NCI-H187 treated with DMSO at 0.1 percent for 48 hours (cell line): ENCODE measurements around the gene CCL13.
"Not testable (repeated sequence)": the region's sequence is repeated elsewhere in the genome, so short reads cannot be mapped to it uniquely, and the experiment has no call there.

Experiments
- DNase-seq: peaks from one replicate; lab custom pipeline; 2025; lab: John Stamatoyannopoulos, UW

The CCL13 gene

DNA sequence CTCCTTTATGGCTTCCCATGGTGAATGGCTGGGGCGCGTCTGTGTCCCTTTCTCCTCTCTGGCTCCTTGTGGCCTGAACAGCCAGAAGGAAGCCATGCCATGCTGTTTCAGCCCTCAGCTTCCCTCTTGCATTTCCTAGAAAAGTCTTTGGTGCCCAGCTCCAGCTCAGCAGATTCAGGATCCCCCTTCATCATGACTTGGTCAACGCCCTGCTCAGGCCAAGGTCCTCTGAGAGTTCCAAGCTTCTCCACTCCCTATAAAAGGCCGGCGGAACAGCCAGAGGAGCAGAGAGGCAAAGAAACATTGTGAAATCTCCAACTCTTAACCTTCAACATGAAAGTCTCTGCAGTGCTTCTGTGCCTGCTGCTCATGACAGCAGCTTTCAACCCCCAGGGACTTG is at the start of gene CCL13:
Gene CCL13, plus strand, starts transcription at position 287 of the 400 bp plus-strand sequence. Its CDS starts 47 bp downstream, at position 334.
- no peak for DNase-seq

DNA sequence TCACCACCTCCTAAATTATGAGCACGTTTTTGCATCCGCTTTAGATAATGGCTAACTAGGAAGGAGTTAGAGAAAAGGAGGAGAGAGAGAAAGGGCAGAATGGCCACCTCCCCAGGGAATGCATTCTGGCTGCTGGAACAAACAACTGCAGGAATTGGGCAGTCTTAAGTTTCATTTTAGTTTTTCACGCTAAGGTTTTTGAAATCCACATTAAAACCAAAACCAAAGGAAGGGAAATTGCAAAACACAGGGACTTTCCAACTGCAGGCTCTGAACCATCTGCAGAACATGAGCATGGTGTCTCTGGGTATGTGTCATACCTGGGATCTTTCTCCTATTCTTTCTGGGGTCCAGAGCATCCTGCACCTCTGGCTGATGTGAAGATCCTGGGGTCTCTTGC is 49.2 kb upstream of the CCL13 start:
- DNase-seq: no peak

DNA sequence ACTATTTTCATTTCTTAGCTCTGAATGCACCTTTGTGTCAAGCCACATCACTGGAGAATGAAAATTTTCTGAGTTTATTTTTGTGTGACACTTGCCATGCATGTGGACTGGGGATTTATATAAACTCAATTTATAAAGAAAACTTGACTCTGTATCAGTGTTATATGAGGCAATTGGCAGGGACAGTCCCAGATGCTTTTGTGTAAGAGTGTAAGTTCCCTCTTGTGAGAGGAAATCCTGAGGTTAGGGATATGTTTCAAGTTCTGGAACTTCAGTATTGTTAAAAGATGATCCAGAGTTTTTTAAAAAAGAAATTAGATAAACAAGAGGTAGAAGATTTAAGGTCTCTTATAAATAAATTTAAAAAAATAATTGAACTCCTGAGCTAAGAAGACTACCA is 47.9 kb upstream of the CCL13 start:
- DNase-seq: no peak

DNA sequence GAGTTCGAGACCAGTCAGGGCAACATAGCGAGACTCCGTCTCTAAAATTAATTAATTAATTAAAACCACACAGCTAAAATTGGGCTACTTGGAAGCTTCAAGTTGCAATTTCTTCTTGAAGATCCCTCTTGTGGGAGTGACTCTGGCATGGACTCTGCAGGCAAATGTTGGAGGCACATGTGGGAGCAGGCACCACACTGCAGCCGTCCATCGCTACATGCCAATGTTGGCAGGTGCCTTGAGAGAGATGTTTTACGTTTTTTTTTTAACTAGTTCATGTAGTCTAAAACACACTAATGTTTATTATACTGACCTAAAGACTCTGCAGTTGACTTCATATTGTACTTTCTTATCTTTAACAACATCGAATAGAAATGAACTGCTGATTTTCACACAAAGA is 45.0 kb upstream of the CCL13 start:
- no peak for DNase-seq

DNA sequence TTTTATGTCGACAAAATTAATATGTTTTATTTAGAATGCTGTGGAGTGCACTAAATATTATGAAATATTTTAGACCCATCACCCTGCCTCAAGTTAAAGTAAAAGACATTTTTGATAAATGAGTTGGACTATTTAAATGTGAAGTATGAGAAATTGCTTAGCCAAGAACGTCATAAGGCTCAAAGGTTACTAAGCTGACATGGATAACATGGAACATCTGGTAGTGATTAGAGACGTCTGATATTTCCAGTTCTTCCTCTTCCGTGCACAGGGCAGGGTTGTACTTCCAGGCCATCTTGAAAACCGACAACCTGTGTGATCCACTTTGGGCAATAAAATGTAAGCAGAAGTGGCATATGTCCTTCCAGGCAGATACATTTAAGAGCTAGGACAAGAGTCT is 44.2 kb upstream of the CCL13 start:
- no peak for DNase-seq

DNA sequence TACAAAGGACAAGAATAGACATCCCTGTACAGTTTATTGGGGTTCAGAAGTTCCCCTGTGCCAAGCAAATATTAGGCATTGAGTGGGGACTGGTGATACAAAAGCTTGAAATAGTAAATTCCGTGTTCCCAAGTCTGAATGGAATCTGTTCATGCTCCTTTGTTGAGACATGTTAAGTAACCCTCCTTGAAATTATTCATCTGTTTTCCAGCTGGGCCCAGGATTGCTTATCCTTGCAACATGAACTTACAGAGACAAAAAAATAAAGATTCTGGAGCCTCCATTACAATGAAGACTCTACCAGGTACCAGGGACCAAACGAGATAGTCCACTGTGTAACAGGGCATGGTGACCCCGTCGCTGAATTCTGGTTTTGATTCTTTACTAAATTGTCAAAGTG is 43.1 kb upstream of the CCL13 start:
- DNase-seq: no peak

DNA sequence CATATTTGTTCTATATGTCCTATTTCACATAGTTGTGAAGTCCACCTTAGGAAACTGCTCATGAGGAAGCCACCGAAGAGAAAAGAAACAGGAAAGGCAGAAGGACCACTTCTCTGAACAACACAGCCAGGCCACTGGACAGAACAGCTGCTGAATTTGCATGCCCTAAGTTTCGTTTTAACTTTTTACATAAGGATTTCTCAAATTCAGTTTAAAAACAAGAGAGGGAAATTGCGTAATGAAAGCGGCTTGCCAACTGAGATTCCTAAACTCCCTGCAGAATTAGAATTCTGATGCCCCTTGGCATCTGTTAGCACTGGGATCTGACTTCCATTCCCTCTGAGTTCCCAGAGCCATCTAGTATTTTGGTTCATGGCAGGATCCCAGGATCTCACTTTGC is 42.0 kb upstream of the CCL13 start:
- no peak for DNase-seq

DNA sequence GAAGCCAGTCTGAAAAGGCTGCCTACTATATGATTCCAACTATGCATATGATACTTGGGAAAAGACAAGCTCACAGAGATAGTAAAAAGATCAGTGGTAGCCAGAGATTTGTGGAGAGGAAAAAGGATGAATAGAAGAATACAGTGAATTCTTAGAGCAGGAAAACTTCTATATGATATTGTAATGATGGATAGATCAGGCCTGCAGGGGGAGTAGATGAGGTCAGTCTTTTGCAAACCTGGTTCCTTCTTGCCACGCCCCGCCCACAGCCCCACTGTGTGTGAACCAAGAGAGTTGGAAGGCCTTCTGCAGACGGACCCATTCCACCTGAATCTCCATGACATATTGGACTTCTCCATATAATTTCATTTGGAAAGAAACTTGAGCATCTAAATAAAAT is 37.8 kb upstream of the CCL13 start:
- no peak for DNase-seq

DNA sequence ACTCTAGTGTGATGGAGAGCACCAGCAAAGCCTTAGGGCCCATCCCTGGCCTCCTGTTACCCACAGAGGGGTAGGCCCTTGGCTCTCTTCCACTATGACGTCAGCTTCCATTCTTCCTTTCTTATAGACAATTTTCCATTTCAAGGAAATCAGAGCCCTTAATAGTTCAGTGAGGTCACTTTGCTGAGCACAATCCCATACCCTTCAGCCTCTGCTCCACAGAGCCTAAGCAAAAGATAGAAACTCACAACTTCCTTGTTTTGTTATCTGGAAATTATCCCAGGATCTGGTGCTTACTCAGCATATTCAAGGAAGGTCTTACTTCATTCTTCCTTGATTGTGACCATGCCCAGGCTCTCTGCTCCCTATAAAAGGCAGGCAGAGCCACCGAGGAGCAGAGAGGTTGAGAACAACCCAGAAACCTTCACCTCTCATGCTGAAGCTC is 37.2 kb upstream of the CCL13 start, which contains the start of gene CCL8:
Gene CCL8, plus strand, starts transcription at position 397 of the 445 bp plus-strand sequence. CDS start 67 bp downstream, outside the sequence.
- DNase-seq: no peak

DNA sequence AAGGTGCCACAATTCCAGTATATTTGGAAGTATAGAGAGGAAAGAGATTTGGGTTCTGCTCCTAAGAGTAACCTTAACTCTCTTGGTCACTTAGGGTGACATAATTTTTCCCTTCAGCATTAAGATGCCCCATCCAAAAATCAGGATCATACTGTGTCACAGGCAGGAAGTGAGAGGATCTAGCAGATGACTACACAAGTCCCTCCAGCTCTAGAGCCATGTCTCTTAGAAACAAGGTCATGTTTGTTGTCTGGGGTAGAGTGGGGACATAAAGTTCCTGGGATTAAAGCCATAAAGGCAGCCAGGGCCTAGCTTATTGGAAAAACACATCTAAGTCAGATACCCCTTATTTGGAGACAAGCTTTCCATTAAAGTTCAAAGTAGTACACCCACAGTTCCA is 34.3 kb upstream of the CCL13 start:
- DNase-seq: no peak

DNA sequence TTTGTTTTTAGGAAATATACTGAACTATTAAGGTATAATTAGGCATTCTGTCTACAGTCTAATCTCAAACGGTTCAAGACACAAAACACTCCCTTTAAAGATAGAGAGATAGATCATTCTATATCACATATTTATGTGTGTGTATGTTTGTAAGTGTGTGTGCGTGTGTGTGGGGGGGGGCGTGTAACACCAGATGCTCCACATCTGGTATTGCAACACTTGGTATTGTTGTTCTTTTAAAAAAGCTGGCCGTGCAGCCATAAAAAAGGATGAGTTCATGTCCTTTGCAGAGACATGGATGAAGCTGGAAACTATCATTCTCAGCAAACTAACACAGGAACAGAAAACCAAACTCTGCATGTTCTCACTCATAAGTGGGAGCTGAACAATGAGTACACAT is 28.7 kb upstream of the CCL13 start:
- not testable (repeated sequence) for DNase-seq

DNA sequence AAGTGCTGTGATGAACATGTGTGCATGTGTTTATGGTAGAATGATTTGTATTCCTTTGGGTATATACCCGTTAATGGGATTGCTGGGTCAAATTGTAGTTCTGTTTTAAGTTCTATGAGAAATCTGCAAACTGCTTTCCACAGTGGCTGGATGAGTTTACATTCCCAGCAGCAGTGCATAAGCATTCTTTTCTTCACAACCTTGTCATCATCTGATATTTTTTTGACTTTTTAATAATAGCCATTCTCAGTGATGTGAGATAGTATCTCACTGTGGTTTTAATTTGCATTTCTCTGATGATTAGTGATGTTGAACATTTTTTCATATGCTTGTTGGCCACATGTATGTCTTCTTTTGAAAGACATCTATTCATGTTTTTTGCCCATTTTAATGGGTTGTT is 18.6 kb upstream of the CCL13 start:
- no peak for DNase-seq

DNA sequence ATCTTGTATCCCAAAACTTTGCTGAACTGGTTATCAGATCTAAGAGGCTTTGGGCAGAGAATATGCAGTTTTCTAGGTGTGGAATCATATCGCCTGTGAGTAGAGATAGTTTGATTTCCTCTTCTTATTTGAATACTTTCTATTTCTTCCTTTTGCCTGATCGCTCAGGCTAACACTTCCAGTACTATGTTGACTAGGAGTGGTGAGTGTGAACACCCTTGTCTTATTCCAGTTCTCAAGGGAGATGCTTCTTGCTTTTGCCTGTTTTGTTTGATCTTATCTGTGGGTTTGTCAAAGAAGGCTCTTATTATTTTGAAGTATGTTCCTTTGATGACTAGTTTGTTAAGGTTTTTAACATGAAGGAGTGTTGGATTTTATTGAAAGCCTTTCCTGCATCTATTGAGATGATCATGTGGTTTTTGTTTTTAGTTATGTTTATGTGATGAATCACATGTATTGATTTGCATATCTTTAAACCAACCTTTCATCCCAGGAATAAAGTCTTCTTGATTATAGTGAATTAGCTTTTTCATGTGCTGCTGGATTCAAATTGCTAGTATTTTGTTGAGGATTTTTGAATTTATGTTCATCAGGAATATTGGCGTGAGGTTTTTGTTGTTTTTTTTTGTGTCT is 17.0 kb upstream of the CCL13 start:
- no peak for DNase-seq

DNA sequence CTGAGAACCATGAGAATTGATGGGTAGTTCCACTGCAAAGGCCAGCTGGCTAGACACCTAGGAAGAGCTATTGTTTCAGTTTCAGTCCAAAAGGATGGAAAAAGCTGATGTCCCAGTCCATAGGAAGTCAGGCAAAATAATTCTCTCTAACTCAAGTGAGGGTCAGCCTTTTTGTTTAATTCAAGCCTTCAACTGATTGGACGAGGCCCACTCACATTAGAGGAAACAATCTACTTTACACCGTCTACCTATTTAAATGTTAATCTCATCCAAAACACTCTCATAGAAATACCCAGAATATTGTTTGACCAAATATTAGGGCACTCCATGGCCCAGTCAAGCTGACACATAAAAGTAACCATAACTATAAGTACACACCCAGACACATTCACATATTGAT is 14.4 kb upstream of the CCL13 start:
- DNase-seq: no peak

DNA sequence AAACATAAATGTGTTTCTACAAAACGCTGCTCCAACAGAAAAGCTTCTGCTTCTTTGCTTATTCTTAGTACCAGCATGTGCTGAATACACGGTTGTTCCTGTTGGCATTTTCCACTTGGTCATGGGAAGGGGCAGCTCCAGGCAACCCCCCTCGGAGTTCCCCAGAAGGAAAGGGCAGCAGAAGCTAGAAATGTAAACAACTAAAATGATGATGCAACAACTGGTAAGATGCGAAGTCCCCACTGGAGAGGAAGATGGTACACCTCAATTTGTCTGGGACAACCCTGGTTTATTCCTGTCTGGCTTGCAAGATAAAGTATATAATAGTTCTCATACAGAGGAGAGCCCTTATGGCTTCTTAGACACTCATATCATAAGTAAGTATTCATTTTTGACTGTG is 9.2 kb upstream of the CCL13 start:
- no peak for DNase-seq

DNA sequence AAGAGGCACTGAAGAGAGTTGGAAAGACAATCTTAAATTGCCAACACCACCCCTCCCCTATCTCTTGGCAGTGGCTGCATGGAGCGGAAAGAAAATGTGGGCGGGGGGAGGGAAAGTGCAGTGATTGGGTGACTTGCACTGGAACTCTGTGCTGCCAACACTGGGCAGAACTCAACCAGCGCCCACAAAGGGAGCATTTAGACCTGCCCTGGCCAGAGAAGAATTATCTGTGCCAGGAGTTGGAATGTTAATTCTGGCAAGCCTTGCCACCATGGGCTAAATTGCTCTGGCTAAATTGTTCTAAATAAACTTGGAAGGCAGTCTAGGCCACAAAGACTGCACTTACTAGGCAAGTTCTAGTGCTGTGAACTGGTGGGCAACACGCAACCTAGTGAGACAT is 6.5 kb upstream of the CCL13 start:
- no peak for DNase-seq

DNA sequence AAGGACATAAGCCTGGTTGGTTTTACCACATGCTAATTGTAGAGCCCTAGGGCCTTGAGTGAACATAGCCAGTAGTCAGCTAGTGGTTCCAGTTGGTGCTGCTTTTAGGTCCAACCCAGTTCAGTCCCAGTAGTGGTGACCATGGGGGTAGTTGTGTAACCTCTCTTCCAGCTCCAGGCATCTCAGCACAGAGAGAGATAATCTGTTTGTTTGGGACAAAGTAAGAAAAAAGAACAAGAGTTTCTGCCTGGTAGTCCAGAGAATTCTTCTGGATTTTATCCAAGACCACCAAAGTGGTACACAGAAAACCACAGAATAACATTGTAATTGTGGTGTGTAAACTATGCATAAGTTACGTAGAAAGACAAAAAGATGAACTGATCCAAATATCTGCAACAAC is 5.2 kb upstream of the CCL13 start:
- DNase-seq: no peak

DNA sequence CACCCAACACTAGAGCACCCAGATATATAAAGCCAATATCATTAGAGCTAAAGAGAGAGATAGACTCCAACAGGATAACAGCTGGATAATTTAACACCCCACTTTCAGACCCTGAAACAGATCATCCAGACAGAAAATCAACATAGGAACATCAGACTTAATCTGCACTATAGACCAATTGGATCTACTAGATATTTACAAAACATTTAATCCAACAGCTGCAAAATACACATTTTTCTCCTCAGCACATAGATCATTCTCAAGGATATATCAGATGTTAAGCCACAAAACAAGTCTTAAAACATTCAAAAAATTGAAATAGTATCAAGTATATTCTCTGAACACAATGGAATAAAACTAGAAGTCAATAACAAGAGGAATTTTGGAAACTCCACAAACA is 4.1 kb upstream of the CCL13 start:
- DNase-seq: no peak

DNA sequence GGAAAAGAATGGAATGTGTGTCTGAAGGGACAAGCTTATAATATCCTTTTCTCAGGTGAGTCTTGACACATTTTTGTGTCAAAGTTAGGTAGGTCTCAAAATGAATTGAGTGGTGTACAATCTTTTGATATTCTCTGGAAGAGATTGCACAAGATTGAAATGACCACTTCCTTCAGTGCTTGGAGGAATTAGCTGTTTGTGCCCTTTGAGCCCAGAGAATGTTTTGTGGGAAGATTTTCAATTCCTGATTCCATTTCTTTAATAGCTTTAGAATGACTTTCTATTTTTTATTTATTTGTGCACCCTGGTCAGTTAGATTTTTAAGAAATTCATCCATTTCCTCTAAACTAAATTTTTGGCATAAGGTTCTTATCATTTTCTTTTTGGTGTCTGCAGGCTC is 1.6 kb upstream of the CCL13 start:
- DNase-seq: no peak

DNA sequence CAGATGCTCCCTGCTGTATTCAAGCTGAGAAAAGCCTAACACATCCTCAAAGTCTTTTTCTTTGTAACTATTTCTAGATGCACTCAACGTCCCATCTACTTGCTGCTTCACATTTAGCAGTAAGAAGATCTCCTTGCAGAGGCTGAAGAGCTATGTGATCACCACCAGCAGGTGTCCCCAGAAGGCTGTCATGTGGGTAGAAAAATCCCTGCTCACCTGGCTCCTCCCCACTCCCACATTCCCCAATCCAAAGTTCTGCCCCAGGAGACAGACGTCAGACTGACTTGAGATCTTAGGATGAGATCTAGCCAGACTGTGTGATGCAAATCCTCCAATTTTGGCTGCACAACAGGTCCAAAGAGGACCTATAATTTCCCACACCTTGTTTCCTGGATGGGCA is 1.1 kb downstream of the CCL13 start:
- DNase-seq: no peak

DNA sequence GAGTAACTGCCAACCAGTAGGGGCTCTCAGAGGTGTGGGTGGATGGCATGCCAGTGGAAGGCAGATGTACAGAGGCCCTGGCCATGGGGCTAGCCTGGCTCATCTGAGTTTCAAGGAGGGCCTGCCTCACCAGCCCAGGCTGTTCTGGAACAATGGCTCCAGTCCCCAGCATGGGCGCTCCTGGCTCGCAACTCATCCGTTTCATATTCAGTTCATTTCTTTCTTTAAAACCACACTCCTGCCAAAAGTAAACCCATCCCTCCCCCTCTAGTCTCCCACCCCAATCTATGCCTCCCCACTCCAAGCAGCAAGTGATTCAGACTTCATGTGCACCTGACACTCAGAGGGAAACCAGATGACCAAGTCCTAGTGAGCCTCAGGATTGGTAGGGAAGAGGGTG is 2.4 kb downstream of the CCL13 start:
- DNase-seq: no peak

DNA sequence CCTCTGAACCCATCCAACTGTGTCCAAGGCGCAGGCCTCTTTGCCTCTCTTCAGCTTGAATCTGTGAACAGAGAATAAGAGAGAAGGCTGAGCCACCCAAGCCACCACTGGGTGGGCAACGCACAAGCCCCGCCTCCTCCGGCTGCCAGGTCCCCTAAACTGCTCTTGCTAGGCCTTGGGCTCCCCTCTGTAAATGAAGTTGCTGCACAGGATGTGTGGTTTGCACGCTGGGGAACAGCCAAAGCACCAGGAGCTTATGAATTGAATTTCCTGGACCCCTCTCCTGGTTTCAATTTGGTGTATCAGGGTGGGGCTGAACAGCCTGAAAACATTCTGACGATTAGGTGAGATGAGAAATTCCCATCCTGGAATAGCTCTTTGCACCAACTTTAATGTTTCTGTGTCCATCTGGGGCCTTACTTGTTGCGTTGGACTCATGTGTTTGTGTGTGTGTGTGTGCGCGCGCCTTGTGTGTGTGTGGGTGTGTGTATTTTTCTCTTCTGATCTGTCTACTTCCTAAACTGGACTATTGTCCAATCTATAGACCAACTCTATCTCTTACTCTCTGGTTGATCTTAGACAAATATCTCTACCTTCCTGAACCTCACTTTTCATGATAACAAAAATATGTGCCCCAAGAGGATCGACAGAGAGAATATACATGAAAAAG is 4.5 kb downstream of the CCL13 start:
- DNase-seq: no peak

DNA sequence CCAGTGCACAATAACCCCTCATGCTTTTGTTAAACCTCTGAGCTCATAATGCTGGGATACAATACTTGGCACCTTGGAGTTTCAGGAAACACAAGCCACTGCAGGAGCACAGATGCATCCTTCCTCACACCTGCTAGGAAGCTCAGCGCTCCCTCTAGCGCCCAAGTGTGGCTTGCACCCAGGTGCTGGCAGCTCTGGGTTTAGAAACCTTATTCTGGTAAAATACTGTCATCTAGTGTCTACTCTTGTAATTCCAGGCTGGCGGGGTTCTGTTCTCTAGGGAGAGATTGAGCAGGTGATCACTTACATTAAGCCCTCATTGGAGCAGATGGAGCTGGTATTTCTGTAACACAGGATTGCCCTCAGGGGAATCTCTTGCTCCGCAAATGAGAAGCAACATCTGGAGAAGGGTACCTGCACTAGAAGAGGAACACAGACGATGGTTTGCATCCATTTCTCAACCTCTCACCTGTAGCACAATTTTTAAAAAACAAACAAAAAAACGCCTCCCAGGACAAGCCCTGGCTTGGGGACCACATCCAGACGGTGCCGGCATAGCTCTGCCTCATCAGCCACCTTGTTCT is 5.3 kb downstream of the CCL13 start:
- peak; percentile 87 for DNase-seq
